ENCODE measurements around the gene RBM8A. TPM values are rescaled to one million over a fixed set of nuclear protein-coding genes. Genes with fewer than 3 reads are reported as not detected.

The RBM8A gene
- total RNA-seq = 119 and 129 TPM in 2 replicates

GRCh38 chr1:145927063-145927886 is at the start of gene RBM8A:
TSS of gene RBM8A (minus strand) at chr1:145927484. CDS start at chr1:145927426, 58 bp downstream.

GRCh38 chr1:145964328-145965118 is 37.2 kb upstream of the RBM8A start, which contains the start of the genes ANKRD34A and POLR3GL:
TSS of gene ANKRD34A (minus strand) at chr1:145964575. CDS start at chr1:145961759, 2,816 bp downstream.
TSS of gene POLR3GL (plus strand) at chr1:145964690. CDS start at chr1:145974866, 10,176 bp downstream.

GRCh38 chr1:145957443-145958319 is 30.4 kb upstream of the RBM8A start, which contains the start of gene LIX1L:
TSS of gene LIX1L (minus strand) at chr1:145958017. CDS start at chr1:145957927, 90 bp downstream.

GRCh38 chr1:145918144-145918991 is 8.9 kb downstream of the RBM8A start, which contains the start of gene PEX11B:
TSS of gene PEX11B (minus strand) at chr1:145918717. CDS start at chr1:145918688, 29 bp downstream.

GRCh38 chr1:145885738-145886287 is 41.5 kb downstream of the RBM8A start, which contains the start of gene ANKRD35:
TSS of gene ANKRD35 (minus strand) at chr1:145885866. CDS start at chr1:145885758, 108 bp downstream.

Other genes starting within 250 kb of the RBM8A start
- 0.28 and 0.30 TPM in 2 replicates for gene PDZK1, start 220.1 kb downstream of the RBM8A start, total RNA-seq
- gene CD160, start 208.0 kb downstream of the RBM8A start, total RNA-seq = not detected in 2 replicates
- 9.8 and 11.3 TPM in 2 replicates for gene RNF115, start 103.4 kb downstream of the RBM8A start, total RNA-seq
- 25.5 and 26.8 TPM in 2 replicates for gene POLR3C, start 103.3 kb downstream of the RBM8A start, total RNA-seq
- gene NUDT17, start 81.9 kb downstream of the RBM8A start, total RNA-seq = 2.4 and 2.7 TPM in 2 replicates
- 7.4 and 17.6 TPM in 2 replicates for gene PIAS3, start 68.4 kb downstream of the RBM8A start, total RNA-seq
- gene ANKRD35, start 41.6 kb downstream of the RBM8A start, total RNA-seq = 0.42 and 0.59 TPM in 2 replicates
- gene ITGA10, start 17.4 kb downstream of the RBM8A start, total RNA-seq = 0.89 and 3.9 TPM in 2 replicates
- gene PEX11B, start 8.8 kb downstream of the RBM8A start, total RNA-seq = 22.0 and 32.4 TPM in 2 replicates
- 13.4 and 21.3 TPM in 2 replicates for gene LIX1L, start 30.5 kb upstream of the RBM8A start, total RNA-seq
- under 0.01 and 1.2 TPM in 2 replicates for gene ANKRD34A, start 37.1 kb upstream of the RBM8A start, total RNA-seq
- gene POLR3GL, start 37.2 kb upstream of the RBM8A start, total RNA-seq = 12.5 and 13.0 TPM in 2 replicates
- 10.4 and 18.1 TPM in 2 replicates for gene TXNIP, start 69.1 kb upstream of the RBM8A start, total RNA-seq
- gene HJV, start 94.3 kb upstream of the RBM8A start, total RNA-seq = not detected in 2 replicates
- gene NBPF10, start 217.3 kb upstream of the RBM8A start, total RNA-seq = 4.5 and 7.2 TPM in 2 replicates

All from smooth muscle cell of the umbilical artery (primary cell).